GM12878 (cell line): ENCODE data around the gene BEST2.

Experiments used
- EZH2 ChIP-seq: IDR thresholded peaks from 2 replicates; pipeline ENCODE4 v1.6.1; 2012; ENCODE audit warnings: low read depth, mild to moderate bottlenecking, control low read depth, inconsistent platforms, low read length, borderline replicate concordance; ENCODE audit not compliant: control insufficient read depth
- KAT2A ChIP-seq: conservative IDR thresholded peaks from 2 replicates; pipeline ENCODE4 v1.6.1; 2011; ENCODE audit warnings: low read depth, low read length; ENCODE audit not compliant: control insufficient read depth
- KDM1A ChIP-seq: fragments of 200-600 bp; sonication (generic); IDR thresholded peaks from 2 replicates; pipeline ENCODE4 v1.6.1; 2016; ENCODE audit warnings: borderline replicate concordance
- MYC ChIP-seq: IDR thresholded peaks from 2 replicates; pipeline ENCODE4 v1.6.1; 2011; ENCODE audit warnings: mild to moderate bottlenecking, low read length, moderate library complexity, inconsistent platforms; ENCODE audit not compliant: insufficient read depth, insufficient replicate concordance, insufficient read length, severe bottlenecking
- NBN ChIP-seq: fragments of 450-650 bp; IDR thresholded peaks from 2 replicates; pipeline ENCODE4 v1.6.1; 2016
- POLR2A ChIP-seq: IDR thresholded peaks from 2 replicates; pipeline ENCODE4 v1.6.1; 2011; ENCODE audit warnings: low read depth, mild to moderate bottlenecking, low read length
- POLR2AphosphoS5 ChIP-seq: IDR thresholded peaks from 2 replicates; pipeline ENCODE4 v1.6.1; 2011; ENCODE audit warnings: mild to moderate bottlenecking, low read length, inconsistent platforms
- RCOR1 ChIP-seq: conservative IDR thresholded peaks from 2 replicates; pipeline ENCODE4 v1.6.1; 2012; ENCODE audit warnings: low read depth, low read length, improper control_type of control experiment
- SIN3A ChIP-seq: IDR thresholded peaks from 2 replicates; pipeline ENCODE4 v1.6.1; 2012; ENCODE audit warnings: low read depth, low read length, improper control_type of control experiment
- YY1 ChIP-seq: IDR thresholded peaks from 2 replicates; pipeline ENCODE4 v1.6.1; 2011; ENCODE audit warnings: low read depth, mild to moderate bottlenecking, low read length
- TF ChIP-seq, protein P1 (sequence below), 3 experiments: IDR thresholded peaks in 2 of 3; conservative IDR thresholded peaks in 1 of 3; 2 replicates each; pipeline ENCODE4 v1.5.1; 2011; ENCODE audit warnings: low read depth in 3 of 3, low read length in 3 of 3, mild to moderate bottlenecking in 3 of 3, control low read depth in 2 of 3, moderate library complexity in 2 of 3, inconsistent platforms in 1 of 3, mixed read lengths in 1 of 3; ENCODE audit not compliant: control insufficient read depth in 2 of 3, insufficient read depth in 1 of 3; ENCODE audit errors: extremely low read depth in 1 of 3
- TF ChIP-seq, protein P2 (sequence below): IDR thresholded peaks from 2 replicates; pipeline ENCODE4 v1.6.1; 2012; ENCODE audit warnings: low read depth, low read length, improper control_type of control experiment

DNA sequence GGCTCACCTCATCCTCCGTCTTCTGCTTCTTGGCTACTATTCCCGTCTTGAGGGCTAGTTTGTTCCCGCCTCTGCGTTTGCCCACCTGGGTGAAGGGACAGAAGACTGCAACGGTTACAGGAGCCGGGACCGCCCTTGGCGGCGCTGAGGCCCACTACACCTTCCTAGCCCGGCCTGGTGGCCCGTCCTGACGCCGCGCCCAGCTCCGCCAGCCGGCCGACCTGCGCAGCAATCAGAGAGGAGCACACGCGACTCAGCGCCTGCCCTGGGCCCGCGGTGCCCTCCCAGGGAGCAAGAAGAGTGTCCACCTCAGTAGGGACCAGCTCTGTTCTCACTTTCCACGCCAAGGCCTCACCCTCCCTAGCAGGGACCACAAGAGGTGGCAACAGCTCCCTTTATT lies 20.3 kb upstream of the BEST2 start:
- TF ChIP-seq, protein P1, sequence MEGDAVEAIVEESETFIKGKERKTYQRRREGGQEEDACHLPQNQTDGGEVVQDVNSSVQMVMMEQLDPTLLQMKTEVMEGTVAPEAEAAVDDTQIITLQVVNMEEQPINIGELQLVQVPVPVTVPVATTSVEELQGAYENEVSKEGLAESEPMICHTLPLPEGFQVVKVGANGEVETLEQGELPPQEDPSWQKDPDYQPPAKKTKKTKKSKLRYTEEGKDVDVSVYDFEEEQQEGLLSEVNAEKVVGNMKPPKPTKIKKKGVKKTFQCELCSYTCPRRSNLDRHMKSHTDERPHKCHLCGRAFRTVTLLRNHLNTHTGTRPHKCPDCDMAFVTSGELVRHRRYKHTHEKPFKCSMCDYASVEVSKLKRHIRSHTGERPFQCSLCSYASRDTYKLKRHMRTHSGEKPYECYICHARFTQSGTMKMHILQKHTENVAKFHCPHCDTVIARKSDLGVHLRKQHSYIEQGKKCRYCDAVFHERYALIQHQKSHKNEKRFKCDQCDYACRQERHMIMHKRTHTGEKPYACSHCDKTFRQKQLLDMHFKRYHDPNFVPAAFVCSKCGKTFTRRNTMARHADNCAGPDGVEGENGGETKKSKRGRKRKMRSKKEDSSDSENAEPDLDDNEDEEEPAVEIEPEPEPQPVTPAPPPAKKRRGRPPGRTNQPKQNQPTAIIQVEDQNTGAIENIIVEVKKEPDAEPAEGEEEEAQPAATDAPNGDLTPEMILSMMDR (IDR thresholded peaks at IDR 0.05 in 2 of 3, conservative IDR thresholded peaks at IDR 0.05 in 1 of 3; ENCODE audit: control insufficient read depth in 2 of 3, extremely low read depth in 1 of 3, insufficient read depth in 1 of 3, low read depth in 3 of 3, low read length in 3 of 3) = no peak
- TF ChIP-seq POLR2A (no peak; the same call in 1 of the 2 replicates), YY1 (no peak), SIN3A (no peak), MYC (no peak), RCOR1 (no peak), EZH2 (no peak), POLR2AphosphoS5 (no peak), NBN (no peak), KDM1A (no peak), KAT2A (no peak)
- TF ChIP-seq, protein P2, sequence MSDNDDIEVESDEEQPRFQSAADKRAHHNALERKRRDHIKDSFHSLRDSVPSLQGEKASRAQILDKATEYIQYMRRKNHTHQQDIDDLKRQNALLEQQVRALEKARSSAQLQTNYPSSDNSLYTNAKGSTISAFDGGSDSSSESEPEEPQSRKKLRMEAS = no peak
